ENCODE data around the gene BBS1. TPM values are rescaled to one million over a fixed set of nuclear protein-coding genes. Genes with fewer than 3 reads are reported as not detected.

Gene BBS1
- total RNA-seq, 1 experiment from 2014 or later: 56.1 TPM

GRCh38 chr11:66464916-66465315, 45.5 kb upstream of the BBS1 start:
- CTCF ChIA-PET: no interaction called here
- POLR2A ChIA-PET (ENCODE audit: unreplicated experiment): no interaction called here
- Histone ChIP-seq H3F3A (ENCODE audit: insufficient read depth, low read depth) (peaks cover 14% of the 10 kb centered on the region; the same call in 1 of the 2 replicates), H3K4me3 (no peak overlapping the region), H4K20me1 (ENCODE audit: insufficient read depth) (no peaks in the 10 kb centered on the region), H3K27ac (no peak overlapping the region), H3K4me2 (no peak overlapping the region), H3K27me3 (ENCODE audit: insufficient read depth, low read depth) (no peaks in the 10 kb centered on the region), H3K9me3 (ENCODE audit: insufficient read depth, low read depth) (no peaks in the 10 kb centered on the region), H3K79me2 (ENCODE audit: low read depth) (no peaks in the 10 kb centered on the region), H3K36me3 (ENCODE audit: low read depth) (no peaks in the 10 kb centered on the region), H3K9me2 (ENCODE audit: insufficient read depth) (no peaks in the 10 kb centered on the region), H2AFZ (no peak overlapping the region), H3K4me1 (replicated peaks; ENCODE audit: insufficient read depth) (peaks cover 10% of the 10 kb centered on the region)
- no peak for TF ChIP-seq CTCF (conservative IDR thresholded peaks at IDR 0.05)
- no peak for TF ChIP-seq EZH2 (IDR thresholded peaks at IDR 0.05; ENCODE audit: low read depth)
- no TSS peak for BruUV-seq (replicated peaks)
- intact Hi-C loops (cut with micrococcal nuclease; ENCODE audit: unreplicated experiment): no loop called here
- DNase-seq: no peak

- DNase-seq: no peak
- TSS peak; percentile 30 for BruUV-seq (replicated peaks)
- peak overlapping the region; percentile 90; the same call in 1 of the 2 replicates for H3K4me3 ChIP-seq
These were observed 44.8 kb upstream of the BBS1 start for GRCh38 chr11:66465373-66466224.

GRCh38 chr11:66466225-66467033, 44.0 kb upstream of the BBS1 start, which contains the start of gene PELI3:
Gene PELI3 (plus strand): TSS chr11:66466905. CDS start chr11:66468129, 1,224 bp downstream.
- Histone ChIP-seq H3K9me3 (ENCODE audit: insufficient read depth, low read depth) (no peaks in the 10 kb centered on the region), H2AFZ (peak within 1 kb of the TSS; percentile 83), H3K79me2 (ENCODE audit: low read depth) (no peaks in the 10 kb centered on the region), H3K4me2 (peak within 1 kb of the TSS; percentile 98), H3K27ac (no peak within 1 kb of the TSS), H3F3A (ENCODE audit: insufficient read depth, low read depth) (peaks cover 14% of the 10 kb centered on the region; the same call in 1 of the 2 replicates), H3K9me2 (ENCODE audit: insufficient read depth) (no peaks in the 10 kb centered on the region), H3K4me1 (replicated peaks; ENCODE audit: insufficient read depth) (peaks cover 10% of the 10 kb centered on the region), H3K36me3 (ENCODE audit: low read depth) (no peaks in the 10 kb centered on the region), H4K20me1 (ENCODE audit: insufficient read depth) (no peaks in the 10 kb centered on the region), H3K4me3 (peak within 1 kb of the TSS; percentile 90), H3K27me3 (ENCODE audit: insufficient read depth, low read depth) (no peaks in the 10 kb centered on the region)
- DNase-seq: peak; percentile 77 to 95
- no TSS peak for BruUV-seq (replicated peaks)
- TF ChIP-seq CTCF (conservative IDR thresholded peaks at IDR 0.05): no peak
- TF ChIP-seq EZH2 (IDR thresholded peaks at IDR 0.05; ENCODE audit: low read depth): no peak
- ChIA-PET POLR2A (ENCODE audit: unreplicated experiment) (interaction anchor here (0.6 to 1.1 kb wide), 11 partner anchors 13 to 505 kb away, joined by 3 to 19 read pairs (median 4); partner anchors contain the start of gene MRPL11), CTCF (interaction anchor here (0.6 to 1.1 kb wide), 11 partner anchors 11 to 846 kb away, joined by 3 to 19 read pairs (median 4); partner anchors contain the start of genes MRPL11, RBM14 and ZDHHC24)
- intact Hi-C loops (cut with micrococcal nuclease; ENCODE audit: unreplicated experiment): loop anchor here (2.0 kb wide), 1 partner anchor 28 kb away; the partner anchor contains the start of gene MRPL11

More at GRCh38 chr11:66465373-66466224, 44.8 kb upstream of the BBS1 start:
- peak overlapping the region; percentile 98 for H3K4me2 ChIP-seq
- no peaks in the 10 kb centered on the region for H3K36me3 ChIP-seq (ENCODE audit: low read depth)
- H3F3A ChIP-seq (ENCODE audit: insufficient read depth, low read depth): peaks cover 14% of the 10 kb centered on the region; the same call in 1 of the 2 replicates
- H4K20me1 ChIP-seq (ENCODE audit: insufficient read depth): no peaks in the 10 kb centered on the region
- peaks cover 10% of the 10 kb centered on the region for H3K4me1 ChIP-seq (replicated peaks; ENCODE audit: insufficient read depth)
- intact Hi-C loops (cut with micrococcal nuclease; ENCODE audit: unreplicated experiment): loop anchor here (2.0 kb wide), 1 partner anchor 27 kb away; the partner anchor contains the start of gene MRPL11
- no peak for TF ChIP-seq EZH2 (IDR thresholded peaks at IDR 0.05; ENCODE audit: low read depth)
- H3K27ac ChIP-seq: no peak overlapping the region
- ChIA-PET CTCF (interaction anchor here (0.6 kb wide), 1 partner anchor 25 kb away, joined by 4 read pairs; no protein-coding TSS in a partner anchor), POLR2A (ENCODE audit: unreplicated experiment) (interaction anchor here (0.7 to 1.1 kb wide), 3 partner anchors 44 to 297 kb away, joined by 3 to 4 read pairs (median 3); no protein-coding TSS in a partner anchor)
- no peaks in the 10 kb centered on the region for H3K9me3 ChIP-seq (ENCODE audit: insufficient read depth, low read depth)
- no peaks in the 10 kb centered on the region for H3K27me3 ChIP-seq (ENCODE audit: insufficient read depth, low read depth)
- H3K79me2 ChIP-seq (ENCODE audit: low read depth): no peaks in the 10 kb centered on the region
- no peaks in the 10 kb centered on the region for H3K9me2 ChIP-seq (ENCODE audit: insufficient read depth)
- no peak overlapping the region for H2AFZ ChIP-seq

All from PC-9 (cell line).